Adrenal gland (tissue), 5 donors: ENCODE measurements around the gene TMCC2.
A peak's percentile ranks its signal among the peaks of the same experiment; 100 is the strongest.

Source experiments
- POLR2A ChIP-seq, 2 donors: fragments of 450-650 bp; IDR thresholded peaks; one replicate each; pipeline ENCODE4 v1.6.1; 2017; ENCODE audit warnings: antibody characterized with exemption in 2 of 2, mild to moderate bottlenecking in 2 of 2, moderate library complexity in 1 of 2
- TF ChIP-seq, protein P1 (sequence below), 6 experiments: fragments of 450-650 bp in 4 of 6; fragments of 200-600 bp in 2 of 6; sonication (generic) in 1 of 6; IDR thresholded peaks; 1 replicate in 5 of 6; 2 replicates in 1 of 6; pipeline versions ENCODE4 v1.5.1 to v1.8.0; 2016 to 2021; ENCODE audit warnings: antibody characterized with exemption in 6 of 6, mild to moderate bottlenecking in 2 of 6, moderate library complexity in 1 of 6
- donor health status: DM: no; HTN: no; CAD: no.

DNA sequence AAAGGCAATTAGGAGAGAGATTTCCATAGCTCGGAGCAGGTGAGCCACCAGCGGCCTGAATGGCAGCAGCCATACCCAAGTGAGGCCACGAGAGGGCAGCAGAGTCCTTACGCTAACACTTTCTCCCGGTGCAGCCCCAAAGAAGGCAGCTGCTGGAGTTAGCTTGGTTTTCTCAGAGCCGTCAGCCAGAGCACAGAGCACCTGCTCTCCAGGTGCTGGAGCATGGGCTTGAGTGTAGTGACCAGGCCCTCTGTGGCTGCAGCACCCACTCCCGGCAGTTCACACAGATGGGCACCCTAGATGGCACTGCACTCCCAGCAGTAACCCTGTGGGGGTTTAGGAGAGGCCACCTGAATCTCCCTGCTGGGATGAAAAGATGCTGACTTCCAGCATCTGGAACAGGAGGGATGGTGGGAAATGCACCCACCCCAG is 45.8 kb downstream of the TMCC2 start:
- TF ChIP-seq, protein P1, sequence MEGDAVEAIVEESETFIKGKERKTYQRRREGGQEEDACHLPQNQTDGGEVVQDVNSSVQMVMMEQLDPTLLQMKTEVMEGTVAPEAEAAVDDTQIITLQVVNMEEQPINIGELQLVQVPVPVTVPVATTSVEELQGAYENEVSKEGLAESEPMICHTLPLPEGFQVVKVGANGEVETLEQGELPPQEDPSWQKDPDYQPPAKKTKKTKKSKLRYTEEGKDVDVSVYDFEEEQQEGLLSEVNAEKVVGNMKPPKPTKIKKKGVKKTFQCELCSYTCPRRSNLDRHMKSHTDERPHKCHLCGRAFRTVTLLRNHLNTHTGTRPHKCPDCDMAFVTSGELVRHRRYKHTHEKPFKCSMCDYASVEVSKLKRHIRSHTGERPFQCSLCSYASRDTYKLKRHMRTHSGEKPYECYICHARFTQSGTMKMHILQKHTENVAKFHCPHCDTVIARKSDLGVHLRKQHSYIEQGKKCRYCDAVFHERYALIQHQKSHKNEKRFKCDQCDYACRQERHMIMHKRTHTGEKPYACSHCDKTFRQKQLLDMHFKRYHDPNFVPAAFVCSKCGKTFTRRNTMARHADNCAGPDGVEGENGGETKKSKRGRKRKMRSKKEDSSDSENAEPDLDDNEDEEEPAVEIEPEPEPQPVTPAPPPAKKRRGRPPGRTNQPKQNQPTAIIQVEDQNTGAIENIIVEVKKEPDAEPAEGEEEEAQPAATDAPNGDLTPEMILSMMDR (IDR thresholded peaks at IDR 0.05): peak; percentile 97 to 99 (median 98)
- no peak for TF ChIP-seq POLR2A (IDR thresholded peaks at IDR 0.05)
